Measurements from ENCODE around the gene ULK3.

DNA sequence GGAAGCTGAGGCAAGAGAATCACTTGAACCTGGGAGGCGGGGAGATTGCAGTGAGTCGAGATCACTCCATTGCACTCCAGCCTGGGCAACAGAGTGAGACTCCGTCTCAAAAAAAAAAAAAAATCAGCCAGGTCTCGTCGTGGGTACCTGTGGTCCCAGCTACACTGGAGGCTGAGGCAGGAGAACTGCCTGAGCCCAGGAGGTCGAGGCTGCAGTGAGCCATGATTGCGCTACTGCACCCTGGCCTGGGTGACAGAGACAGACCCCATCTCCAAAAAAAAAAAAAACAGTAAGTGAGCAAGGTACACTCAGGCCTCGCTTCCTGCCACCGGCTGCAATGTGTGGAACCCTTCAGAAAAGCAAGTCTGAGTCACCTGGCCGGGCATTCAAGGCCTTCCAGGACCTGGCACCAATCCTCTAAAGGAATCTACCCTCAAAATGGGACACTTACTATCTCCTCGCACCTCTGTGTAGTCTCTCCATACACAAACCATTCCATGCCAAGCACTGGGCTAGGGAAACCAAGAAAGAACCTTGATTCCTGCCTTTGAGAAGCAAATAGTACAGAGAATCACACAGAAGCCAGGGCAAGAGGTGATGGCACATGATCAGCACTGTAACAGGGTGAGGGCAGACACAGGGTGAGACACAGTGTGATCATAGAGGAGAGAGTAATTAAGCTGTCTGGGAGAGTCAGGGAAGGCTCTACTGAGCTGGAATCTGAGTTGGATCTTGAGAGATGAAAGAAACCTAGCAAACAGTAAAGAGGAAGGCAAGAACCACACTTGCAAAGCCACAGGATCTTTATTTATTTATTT is 20.5 kb upstream of the ULK3 start:
- TF ChIP-seq, protein P1, sequence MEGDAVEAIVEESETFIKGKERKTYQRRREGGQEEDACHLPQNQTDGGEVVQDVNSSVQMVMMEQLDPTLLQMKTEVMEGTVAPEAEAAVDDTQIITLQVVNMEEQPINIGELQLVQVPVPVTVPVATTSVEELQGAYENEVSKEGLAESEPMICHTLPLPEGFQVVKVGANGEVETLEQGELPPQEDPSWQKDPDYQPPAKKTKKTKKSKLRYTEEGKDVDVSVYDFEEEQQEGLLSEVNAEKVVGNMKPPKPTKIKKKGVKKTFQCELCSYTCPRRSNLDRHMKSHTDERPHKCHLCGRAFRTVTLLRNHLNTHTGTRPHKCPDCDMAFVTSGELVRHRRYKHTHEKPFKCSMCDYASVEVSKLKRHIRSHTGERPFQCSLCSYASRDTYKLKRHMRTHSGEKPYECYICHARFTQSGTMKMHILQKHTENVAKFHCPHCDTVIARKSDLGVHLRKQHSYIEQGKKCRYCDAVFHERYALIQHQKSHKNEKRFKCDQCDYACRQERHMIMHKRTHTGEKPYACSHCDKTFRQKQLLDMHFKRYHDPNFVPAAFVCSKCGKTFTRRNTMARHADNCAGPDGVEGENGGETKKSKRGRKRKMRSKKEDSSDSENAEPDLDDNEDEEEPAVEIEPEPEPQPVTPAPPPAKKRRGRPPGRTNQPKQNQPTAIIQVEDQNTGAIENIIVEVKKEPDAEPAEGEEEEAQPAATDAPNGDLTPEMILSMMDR (IDR thresholded peaks at IDR 0.05) = no peak
- no peak for TF ChIP-seq POLR2A (IDR thresholded peaks at IDR 0.05)
